GM04504 (cell line): ENCODE data around the gene EPHB1.

Source experiments
- DNase-seq: peaks from one replicate; pipeline ENCODE4 v3.0.0-alpha.2; 2012; ENCODE audit warnings: low read depth

The EPHB1 gene

DNA sequence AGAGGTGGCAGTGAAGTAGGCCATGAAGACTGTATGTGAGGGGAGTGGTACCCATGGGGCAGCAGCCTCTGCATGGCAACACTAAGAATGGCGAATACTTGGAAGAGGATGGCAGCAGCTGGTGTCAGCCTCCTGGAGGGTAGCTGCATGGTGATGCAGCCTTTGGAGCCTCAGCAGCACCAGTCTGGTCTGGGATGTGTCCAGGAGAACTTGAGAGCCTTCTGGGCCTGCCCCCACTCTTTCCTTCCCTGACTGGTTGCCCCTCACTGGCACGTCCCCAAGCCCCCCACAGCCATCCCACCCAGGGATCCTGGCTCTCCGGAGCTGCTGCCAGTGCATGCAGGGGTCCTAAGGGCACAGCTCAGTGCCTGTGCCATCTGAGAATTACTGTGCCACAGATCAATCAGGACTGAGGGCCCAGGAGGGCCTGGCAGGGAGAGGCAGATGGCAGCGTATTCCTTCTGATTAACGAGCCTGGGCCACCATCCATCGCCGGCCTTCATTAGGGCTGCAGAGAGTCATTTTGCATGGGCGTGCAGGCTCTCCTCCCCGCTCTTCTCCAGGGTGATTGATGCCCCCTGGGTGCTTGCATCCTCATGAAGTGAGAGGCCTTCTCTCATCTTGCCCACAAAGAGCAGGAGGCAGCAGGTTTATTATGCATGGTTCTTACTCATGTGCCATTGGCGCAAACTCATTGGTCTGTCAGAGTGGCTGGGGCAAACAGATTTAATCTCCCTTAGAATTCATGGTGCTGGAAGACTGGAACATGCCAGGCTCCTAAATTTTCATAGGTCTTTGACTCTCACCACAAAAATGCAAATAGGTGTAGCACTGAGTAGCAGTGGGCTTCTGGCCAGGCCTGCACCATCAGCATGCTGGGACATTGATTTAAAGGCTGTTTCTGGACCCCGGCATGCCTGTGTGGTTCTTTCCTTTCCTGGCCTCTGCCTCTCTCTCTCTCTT is 116.8 kb downstream of the EPHB1 start:
- DNase-seq, result no peak

- DNase-seq, result no peak
Observed at GRCh38 chr3:134916276-134916961, 121.4 kb downstream of the EPHB1 start.

- DNase-seq, result peak; percentile 3
Observed at GRCh38 chr3:134917631-134918030, 122.6 kb downstream of the EPHB1 start.

- DNase-seq, result no peak
Observed at GRCh38 chr3:134918441-134918840, 123.4 kb downstream of the EPHB1 start.

- DNase-seq, result no peak
Observed at GRCh38 chr3:134922101-134922500, 127.0 kb downstream of the EPHB1 start.

DNA sequence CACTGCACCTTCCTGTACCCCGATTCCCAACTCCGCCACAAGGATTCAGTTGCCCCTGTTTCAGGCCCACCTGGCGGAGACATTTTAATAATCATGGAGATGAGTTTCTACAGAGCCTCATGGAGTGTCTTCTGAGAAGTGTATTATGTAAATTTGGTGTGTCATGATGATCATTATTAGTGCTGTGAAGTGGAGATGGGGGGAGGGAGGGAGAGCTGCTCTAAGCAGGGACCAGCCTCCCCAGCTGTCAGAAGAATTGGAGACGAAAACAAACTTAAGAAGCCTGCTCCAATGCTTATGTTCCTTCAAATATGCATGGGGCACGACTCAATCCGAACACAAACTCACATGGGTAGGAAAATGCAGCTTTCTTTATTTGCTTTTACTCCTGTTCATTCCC is 127.8 kb downstream of the EPHB1 start:
- DNase-seq, result no peak

DNA sequence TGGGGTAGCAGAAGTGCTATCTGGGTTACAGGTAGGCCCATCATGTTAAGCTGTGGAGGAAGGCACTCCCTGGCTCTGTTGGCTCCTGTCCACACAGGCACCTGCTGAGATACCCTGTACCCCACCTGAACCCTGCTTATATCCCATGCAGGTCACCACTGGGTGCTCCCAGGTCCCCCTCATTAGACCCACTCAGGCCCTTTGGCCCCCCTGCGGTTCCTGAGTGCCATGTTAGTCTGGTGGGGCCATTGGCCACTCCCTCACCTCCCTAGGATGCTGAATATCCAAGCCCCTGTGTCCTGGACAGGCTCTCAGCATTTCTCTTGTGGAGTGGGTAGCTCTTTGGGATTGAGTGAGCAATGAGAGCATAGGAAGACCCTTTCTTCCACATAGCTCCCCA is 128.2 kb downstream of the EPHB1 start:
- DNase-seq, result no peak

GRCh38 chr3:134927599-134927998 is 132.5 kb downstream of the EPHB1 start:
- no peak for DNase-seq

DNA sequence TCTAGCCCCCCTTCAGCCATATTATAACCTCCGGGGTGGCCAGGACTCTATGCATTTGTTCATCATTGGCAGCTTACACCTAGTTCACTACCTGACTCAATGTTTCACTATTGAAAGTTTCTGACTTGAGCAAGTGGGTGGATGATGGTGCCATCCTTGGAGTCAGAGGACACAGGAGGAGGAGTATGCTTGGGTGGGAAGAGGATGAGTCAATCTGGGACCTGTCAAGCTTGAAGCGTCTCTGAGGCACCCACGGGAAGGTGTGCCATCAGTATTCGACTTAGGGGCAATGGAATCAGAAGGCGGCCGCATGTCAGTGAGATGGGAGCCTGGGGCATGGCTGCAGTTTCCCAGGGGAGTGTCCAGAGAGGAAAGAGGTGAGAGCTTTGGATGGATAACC is 133.3 kb downstream of the EPHB1 start:
- no peak for DNase-seq

GRCh38 chr3:134928819-134929218 is 133.8 kb downstream of the EPHB1 start:
- DNase-seq, result no peak

DNA sequence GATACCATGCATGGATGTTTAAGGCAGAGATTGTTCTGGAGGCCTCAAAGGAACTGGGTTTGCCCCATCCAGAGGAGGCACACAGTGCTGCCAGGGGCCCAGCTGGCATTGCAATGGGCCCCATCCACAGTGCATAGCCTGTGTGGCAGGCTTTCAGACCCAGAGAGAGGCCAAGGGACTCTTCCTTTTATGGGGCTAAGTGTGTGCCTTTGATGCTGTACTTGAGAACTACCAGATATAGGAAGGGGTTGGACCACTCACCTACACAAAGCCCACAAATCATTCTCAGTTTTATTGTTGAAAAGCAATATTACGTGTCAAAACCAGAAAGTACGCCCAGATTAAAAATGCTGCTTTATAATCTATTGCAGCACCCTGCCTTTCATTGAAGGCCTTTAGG is 134.9 kb downstream of the EPHB1 start:
- DNase-seq, result no peak

DNA sequence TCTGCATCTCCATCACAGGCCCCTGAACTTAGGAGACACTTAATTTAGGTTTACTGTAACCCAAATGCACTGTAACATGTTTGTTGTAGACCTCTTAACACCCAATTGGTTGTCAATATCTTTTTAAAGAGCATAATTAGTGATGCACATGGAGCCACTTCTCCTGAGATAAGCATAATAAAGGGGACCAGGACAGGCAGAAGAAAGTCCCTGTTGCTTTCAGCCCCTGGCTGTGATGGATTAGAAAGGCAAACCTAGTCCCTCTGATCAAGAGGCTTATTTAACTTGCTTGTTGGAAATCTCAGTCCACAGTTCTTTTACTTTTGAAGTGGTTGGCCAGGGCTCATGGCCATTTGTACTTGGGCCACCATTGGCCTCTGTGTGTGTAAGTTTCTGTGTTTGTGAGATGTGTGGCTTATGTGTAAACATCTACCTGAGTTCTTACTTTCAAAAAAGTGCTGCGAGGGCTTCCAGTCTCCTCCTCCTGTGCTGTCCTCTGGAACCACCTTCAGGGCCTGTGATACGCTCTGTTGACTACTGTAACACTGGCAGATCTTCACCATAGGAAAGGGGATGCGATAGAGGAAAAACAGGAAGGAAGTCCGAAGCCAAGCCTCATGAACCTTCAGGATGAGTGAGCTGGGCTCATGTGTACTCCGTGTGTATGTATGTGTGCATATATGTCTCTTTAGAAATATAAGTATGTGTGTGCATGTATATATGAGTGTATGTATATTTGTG is 136.2 kb downstream of the EPHB1 start:
- DNase-seq, result no peak

- no peak for DNase-seq
Observed at GRCh38 chr3:134932035-134932434, 137.0 kb downstream of the EPHB1 start.

DNA sequence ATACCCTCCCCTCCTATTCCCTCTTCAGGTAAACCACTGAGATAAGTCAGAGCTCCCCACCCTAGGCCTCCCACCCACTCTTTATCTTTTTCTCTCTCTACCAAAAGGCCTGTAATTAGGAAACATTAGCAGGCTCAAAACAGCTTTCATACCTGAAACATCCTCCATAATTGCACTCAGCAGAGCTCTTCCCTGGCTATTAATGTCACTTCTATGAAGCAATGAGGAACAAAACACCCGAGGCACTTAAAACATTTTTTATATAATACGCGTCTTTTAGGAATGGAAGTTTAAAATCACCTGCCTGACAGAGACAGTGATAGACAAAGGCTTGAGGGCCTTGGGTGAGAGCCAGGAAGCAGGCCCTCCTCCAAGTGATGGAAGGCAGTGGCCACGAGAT is 138.9 kb downstream of the EPHB1 start:
- DNase-seq, result no peak

DNA sequence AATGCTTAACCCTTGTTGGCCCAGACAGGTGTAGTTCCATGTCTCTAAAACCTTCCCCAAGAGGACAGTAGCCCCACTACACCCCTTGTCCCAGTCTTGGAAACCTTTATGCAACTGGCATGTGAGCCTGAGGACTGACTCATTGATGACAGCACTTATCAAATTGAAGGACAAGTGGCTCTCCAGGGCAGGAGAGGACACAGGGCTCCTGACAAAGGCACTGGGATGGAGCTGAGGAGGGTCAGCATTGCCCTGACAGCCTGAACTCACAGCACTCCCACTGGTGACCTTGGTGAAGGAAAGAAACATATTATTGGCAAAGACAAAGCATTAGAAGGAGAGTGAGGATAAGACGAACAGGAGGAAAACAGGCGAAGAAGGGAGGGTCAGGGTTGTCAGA is 139.9 kb downstream of the EPHB1 start:
- no peak for DNase-seq

DNA sequence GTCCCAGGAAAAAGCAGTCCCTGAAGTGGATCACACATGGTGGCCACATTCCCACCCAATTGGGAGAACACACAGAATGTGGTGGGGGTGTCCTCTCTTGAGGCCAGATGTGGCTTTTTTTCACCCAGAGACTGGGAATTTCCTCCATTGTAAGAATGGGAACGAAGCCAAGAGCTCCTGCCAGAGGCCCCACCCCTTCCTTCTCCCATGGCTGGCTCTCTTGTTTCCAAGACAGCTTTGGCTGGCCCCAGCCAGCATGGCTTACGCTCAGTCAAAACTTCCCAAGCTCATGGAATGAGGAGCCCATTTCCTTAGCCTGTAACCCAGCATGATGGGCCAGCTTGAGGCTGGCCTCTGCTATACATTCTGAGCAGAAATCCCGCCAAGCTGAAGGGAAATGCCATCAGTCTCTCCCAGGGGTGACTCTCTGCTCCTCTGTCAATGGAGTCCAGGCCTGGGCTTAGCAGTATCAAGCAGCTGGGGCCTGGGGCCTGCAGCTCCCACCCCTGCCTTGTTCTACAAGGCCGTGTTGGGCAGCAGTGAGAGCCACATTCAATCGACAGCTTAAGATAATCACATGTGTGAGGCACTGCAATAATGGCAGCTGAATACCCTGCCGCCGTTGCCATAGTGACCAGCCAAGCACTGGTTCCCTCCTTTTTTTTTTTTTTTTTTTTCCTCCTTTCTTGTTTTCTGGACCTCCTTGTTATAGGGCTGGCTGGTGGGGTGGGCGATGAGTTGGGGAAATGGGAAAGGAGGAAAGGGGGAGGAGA is 142.4 kb downstream of the EPHB1 start:
- no peak for DNase-seq

DNA sequence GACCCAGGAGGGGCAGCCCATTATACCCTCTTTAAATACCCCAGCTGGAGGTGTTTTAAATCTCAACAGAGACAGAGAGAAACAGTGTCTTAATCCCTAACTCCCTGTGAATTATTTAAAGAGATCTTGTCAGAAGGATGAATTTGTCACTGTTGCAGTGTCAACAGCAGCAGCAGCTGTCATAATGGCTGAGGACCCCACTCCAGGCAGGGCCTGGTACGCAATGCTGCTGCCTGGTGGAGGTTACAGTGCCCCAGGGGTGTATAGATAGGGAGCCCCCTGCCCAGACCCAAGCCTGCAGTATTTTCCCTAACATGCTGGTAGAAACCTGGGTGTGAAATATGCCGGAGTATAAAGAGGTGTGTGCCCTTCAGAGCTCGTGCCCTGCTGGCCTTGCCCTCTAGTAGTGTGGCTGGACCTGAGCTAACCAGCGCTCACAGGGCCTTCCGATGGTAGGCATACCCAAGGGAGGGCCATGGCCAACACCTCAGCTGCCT is 143.0 kb downstream of the EPHB1 start:
- no peak for DNase-seq

GRCh38 chr3:134939978-134940377 is 144.9 kb downstream of the EPHB1 start:
- DNase-seq, result no peak

- DNase-seq, result no peak
Observed at GRCh38 chr3:134941820-134942219, 146.8 kb downstream of the EPHB1 start.

DNA sequence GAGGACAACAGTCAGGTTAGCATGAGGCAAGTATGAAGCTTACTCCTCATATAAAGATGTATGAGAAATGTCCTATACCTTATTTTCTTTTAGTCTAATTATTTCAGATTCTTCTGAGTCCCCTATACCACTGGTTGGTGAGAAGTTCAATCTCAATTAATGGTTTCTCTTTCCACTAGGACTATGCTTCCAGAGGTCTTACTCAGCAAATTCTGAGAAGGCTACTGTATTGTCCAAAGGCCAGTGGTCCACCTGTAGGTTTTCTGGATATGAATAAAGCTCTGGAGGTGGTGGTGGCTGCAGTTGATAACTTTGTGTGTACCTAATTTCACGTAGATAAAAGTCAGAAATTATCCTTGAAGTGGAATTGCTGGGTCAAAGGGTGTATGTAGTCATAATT is 149.4 kb downstream of the EPHB1 start:
- DNase-seq, result no peak

DNA sequence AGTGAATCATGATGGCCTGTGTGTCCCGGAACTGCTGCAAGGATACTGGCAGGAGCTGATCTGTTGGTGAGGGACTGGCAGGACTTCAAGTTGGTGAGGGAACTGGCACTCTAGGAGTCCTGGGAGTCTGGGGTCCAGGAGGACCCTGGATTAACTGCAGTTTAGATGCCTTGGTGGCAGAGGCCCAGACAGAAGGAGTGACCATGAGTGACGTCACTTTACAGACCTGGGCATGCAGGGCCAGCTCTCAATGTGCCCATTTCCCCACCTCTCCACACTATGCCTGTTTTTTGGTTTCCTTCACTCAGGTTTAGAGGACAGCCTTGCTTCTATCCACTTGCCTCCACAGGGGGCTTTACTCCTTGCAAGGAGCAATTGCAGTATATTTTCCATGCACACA is 154.1 kb downstream of the EPHB1 start:
- no peak for DNase-seq

GRCh38 chr3:134952371-134952770 is 157.3 kb downstream of the EPHB1 start:
- DNase-seq, result no peak
